ENCODE measurements around the gene RHCG. TPM values are rescaled to one million over a fixed set of nuclear protein-coding genes. Genes with fewer than 3 reads are reported as not detected.

RHCG gene
- total and polyA plus RNA-seq, 2 of the 4 experiments (the other 2 are of a cell fraction), result not detected

- Histone ChIP-seq H2BK20ac (ENCODE audit: low read depth, low read length) (no peak overlapping the region), H4K20me1 (ENCODE audit: insufficient read depth, low read length) (no peaks in the 10 kb centered on the region), H2AK5ac (ENCODE audit: low read depth, low read length) (no peak overlapping the region), H2BK15ac (ENCODE audit: low read depth, low read length) (no peak overlapping the region), H3K18ac (ENCODE audit: low read depth, low read length) (no peak overlapping the region), H4K8ac (ENCODE audit: low read depth in 2 of 2, low read length in 2 of 2) (no peak overlapping the region), H3K27me3 (ENCODE audit: control insufficient read depth, insufficient read depth, low read length) (peaks cover 30% of the 10 kb centered on the region), H3K4me2 (ENCODE audit: low read depth, low read length) (no peak overlapping the region), H2BK120ac (ENCODE audit: low read depth, low read length) (no peak overlapping the region), H3K56ac (ENCODE audit: extremely low read depth, insufficient read depth, low read length) (no peak overlapping the region), H3K79me1 (ENCODE audit: low read depth in 1 of 2, low read length in 2 of 2) (no peaks in the 10 kb centered on the region), H3K23ac (ENCODE audit: low read depth, low read length) (no peak overlapping the region), H4K5ac (ENCODE audit: low read depth, low read length) (no peak overlapping the region), H3K9me1 (ENCODE audit: insufficient read depth, low read length) (no peaks in the 10 kb centered on the region; the same call in 1 of the 2 replicates), H3K9ac (ENCODE audit: low read depth, low read length) (no peak overlapping the region), H3K4ac (ENCODE audit: low read depth, low read length) (no peak overlapping the region), H3K4me3 (ENCODE audit: insufficient read depth, low read depth, low read length) (no peak overlapping the region), H4K91ac (ENCODE audit: insufficient read depth, low read depth, low read length) (no peak overlapping the region), H3K4me1 (ENCODE audit: control insufficient read depth, insufficient read depth, low read length) (no peaks in the 10 kb centered on the region), H3K14ac (replicated peaks; ENCODE audit: low read depth, low read length) (no peak overlapping the region), H2BK5ac (ENCODE audit: low read depth, low read length, poor library complexity, severe bottlenecking) (no peak overlapping the region), H3K27ac (ENCODE audit: insufficient read depth, low read length) (no peak overlapping the region), H2AK9ac (replicated peaks; ENCODE audit: low read depth, low read length, poor library complexity) (no peak overlapping the region), H3K9me3 (ENCODE audit: control insufficient read depth, insufficient read depth, low read length) (no peaks in the 10 kb centered on the region), H3K36me3 (ENCODE audit: control insufficient read depth, insufficient read depth, low read length) (no peaks in the 10 kb centered on the region), H2AFZ (replicated peaks; ENCODE audit: low read length, poor library complexity) (no peak overlapping the region)
- in situ Hi-C loops (cut with MboI; ENCODE audit: low sequenced_read_pairs), result no loop called here
- BruUV-seq (replicated peaks), result no TSS peak
- dilution Hi-C loops (cut with HindIII; ENCODE audit: low sequenced_read_pairs, unreplicated experiment), result no loop called here
- 80% methylated on average over 1 of the region's 3 CpGs; no CpG with 5 or more reads in 1 of the 2 experiments for WGBS, 2 experiments (ENCODE audit: extremely low coverage in 2 of 2, insufficient read length in 1 of 2)
- no peak for ATAC-seq (ENCODE audit: low read depth)
- TF ChIP-seq RFX5 (IDR thresholded peaks at IDR 0.05; ENCODE audit: low read depth, low read length) (no peak), BHLHE40 (IDR thresholded peaks at IDR 0.05; ENCODE audit: low read depth, low read length) (no peak), RCOR1 (IDR thresholded peaks at IDR 0.05; ENCODE audit: insufficient replicate concordance, low read length) (no peak), MAZ (IDR thresholded peaks at IDR 0.05; ENCODE audit: borderline replicate concordance, low read depth, low read length) (no peak), MAFK (IDR thresholded peaks at IDR 0.05; ENCODE audit: low read depth, low read length) (no peak), RAD21 (IDR thresholded peaks at IDR 0.05; ENCODE audit: low read length) (no peak), CEBPB (IDR thresholded peaks at IDR 0.05; ENCODE audit: low read depth, low read length) (no peak), FOS (IDR thresholded peaks at IDR 0.05; ENCODE audit: low read depth, low read length) (no peak), CHD1 (IDR thresholded peaks at IDR 0.05; ENCODE audit: low read depth, low read length) (no peak), NFE2L2 (IDR thresholded peaks at IDR 0.05; ENCODE audit: low read depth, low read length) (no peak), MXI1 (IDR thresholded peaks at IDR 0.05; ENCODE audit: borderline replicate concordance, low read depth, low read length) (no peak), SMC3 (IDR thresholded peaks at IDR 0.05; ENCODE audit: low read depth, low read length) (no peak), CTCF (conservative IDR thresholded peaks at IDR 0.05; ENCODE audit: low read depth, low read length) (no peak)
- TF ChIP-seq, protein P1, sequence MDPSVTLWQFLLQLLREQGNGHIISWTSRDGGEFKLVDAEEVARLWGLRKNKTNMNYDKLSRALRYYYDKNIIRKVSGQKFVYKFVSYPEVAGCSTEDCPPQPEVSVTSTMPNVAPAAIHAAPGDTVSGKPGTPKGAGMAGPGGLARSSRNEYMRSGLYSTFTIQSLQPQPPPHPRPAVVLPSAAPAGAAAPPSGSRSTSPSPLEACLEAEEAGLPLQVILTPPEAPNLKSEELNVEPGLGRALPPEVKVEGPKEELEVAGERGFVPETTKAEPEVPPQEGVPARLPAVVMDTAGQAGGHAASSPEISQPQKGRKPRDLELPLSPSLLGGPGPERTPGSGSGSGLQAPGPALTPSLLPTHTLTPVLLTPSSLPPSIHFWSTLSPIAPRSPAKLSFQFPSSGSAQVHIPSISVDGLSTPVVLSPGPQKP (IDR thresholded peaks at IDR 0.05; ENCODE audit: borderline replicate concordance, low read depth, low read length), result no peak
- TF ChIP-seq, protein P2, sequence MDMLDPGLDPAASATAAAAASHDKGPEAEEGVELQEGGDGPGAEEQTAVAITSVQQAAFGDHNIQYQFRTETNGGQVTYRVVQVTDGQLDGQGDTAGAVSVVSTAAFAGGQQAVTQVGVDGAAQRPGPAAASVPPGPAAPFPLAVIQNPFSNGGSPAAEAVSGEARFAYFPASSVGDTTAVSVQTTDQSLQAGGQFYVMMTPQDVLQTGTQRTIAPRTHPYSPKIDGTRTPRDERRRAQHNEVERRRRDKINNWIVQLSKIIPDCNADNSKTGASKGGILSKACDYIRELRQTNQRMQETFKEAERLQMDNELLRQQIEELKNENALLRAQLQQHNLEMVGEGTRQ (IDR thresholded peaks at IDR 0.05; ENCODE audit: low read depth, low read length), result no peak
- intact Hi-C loops (cut with micrococcal nuclease), result no loop called here
- ChIA-PET CTCF (no interaction called here), POLR2A (ENCODE audit: unreplicated experiment) (no interaction called here)
- no peak for DNase-seq
Observed at GRCh38 chr15:89513284-89513683, 16.9 kb upstream of the RHCG start.
